Stomach (tissue), 9 donors: ENCODE data around the gene TGIF1. TPM values are rescaled to one million over a fixed set of nuclear protein-coding genes. Genes with fewer than 3 reads are reported as not detected.

Source experiments
- DNase-seq, 2 donors: peaks; one replicate each; pipeline versions ENCODE4 v3.0.0 to v3.0.0-alpha.2; 2013 to 2019
- H3K27ac ChIP-seq, 5 donors: fragments of 200-600 bp in 4 of 5; sonication (generic) in 4 of 5; one replicate each; pipeline ENCODE4 v1.5.1; 2013 to 2019; ENCODE audit warnings: mild to moderate bottlenecking in 1 of 5, moderate library complexity in 1 of 5
- H3K27me3 ChIP-seq, 3 donors: fragments of 200-600 bp; sonication (generic); one replicate each; pipeline ENCODE4 v1.5.1; 2017 to 2019; ENCODE audit warnings: mixed run types in 1 of 3
- H3K36me3 ChIP-seq, 4 donors: fragments of 200-600 bp; sonication (generic); 1 replicate in 3 of 4; 2 replicates in 1 of 4; pipeline ENCODE4 v1.5.1; 2016 to 2019
- H3K4me1 ChIP-seq, 4 donors: fragments of 200-600 bp; sonication (generic); one replicate each; pipeline ENCODE4 v1.5.1; 2016 to 2019
- H3K4me3 ChIP-seq, 4 donors: fragments of 200-600 bp; sonication (generic) in 3 of 4; one replicate each; pipeline ENCODE4 v1.5.1; 2016 to 2019; ENCODE audit warnings: mild to moderate bottlenecking in 1 of 4
- H3K9me3 ChIP-seq, 4 donors: fragments of 200-600 bp; sonication (generic); one replicate each; pipeline ENCODE4 v1.5.1; 2016 to 2019
- EP300 ChIP-seq: sonication (generic); formaldehyde crosslinking; IDR thresholded peaks from one replicate; pipeline ENCODE4 v1.6.1; 2017; ENCODE audit warnings: antibody characterized with exemption
- POLR2A ChIP-seq, 4 donors: fragments of 450-650 bp; IDR thresholded peaks; one replicate each; pipeline ENCODE4 v1.6.1; 2016; ENCODE audit warnings: antibody characterized with exemption in 4 of 4, control low read depth in 2 of 4, mild to moderate bottlenecking in 1 of 4, moderate library complexity in 1 of 4
- POLR2AphosphoS5 ChIP-seq, 3 donors: sonication (generic); formaldehyde crosslinking; IDR thresholded peaks; one replicate each; pipeline ENCODE4 v1.6.1; 2016; ENCODE audit warnings: antibody characterized with exemption in 3 of 3
- WGBS, 5 donors: extraction: QIAGEN DNeasy Blood & Tissue Kit in 3 of 5; methylation state at CpG; one replicate each; pipeline versions ENCODE4 v1.1.5 to v1.1.7; 2013 to 2018; 5-methylcytosine and 5-hydroxymethylcytosine counted together
- intact Hi-C: fragments of 100-400 bp; cut with DNase I; formaldehyde crosslinking; loops from one replicate; pipeline ENCODE4 v1.15.1; 2023; ENCODE audit warnings: low total_unique reads
- polyA plus RNA-seq, 3 donors: library from polyadenylated mRNA; stranded (reverse); fragments of 200-250 nt; gene quantifications; one replicate each; pipeline ENCODE4 v1.2.3, GENCODE V29; 2013
- total RNA-seq, 5 donors: library from RNA; depleted of rRNA; stranded (reverse); fragments of >200 nt; gene quantifications; one replicate each; pipeline versions ENCODE4 v1.1.0 to v1.2.3, GENCODE V29; 2014 to 2016
- TF ChIP-seq, protein P1 (sequence below), 7 experiments: fragments of 450-650 bp in 4 of 7; fragments of 200-600 bp in 3 of 7; sonication (generic) in 3 of 7; IDR thresholded peaks; one replicate each; pipeline ENCODE4 v1.5.1; 2016 to 2019; ENCODE audit warnings: antibody characterized with exemption in 7 of 7, control low read depth in 2 of 7, mild to moderate bottlenecking in 1 of 7
- donor health status: healthy with polysubstance abuse.
- donor health status: Bipolar disorder and iron deficiency.
- donor health status: healthy.

Gene TGIF1
- total and polyA plus RNA-seq, 8 donors, result 18.7 to 87.6 (median 55.2) TPM

- intact Hi-C loops, result no loop called here
- H3K27me3 ChIP-seq, result peaks cover 0 to 11% (median 0%) of the 10 kb centered on the region in 3 donors
- peaks cover 0 to 3% (median 0%) of the 10 kb centered on the region in 4 donors for H3K9me3 ChIP-seq
- H3K4me3 ChIP-seq, result no peak overlapping the region
- H3K27ac ChIP-seq, result no peak overlapping the region
- no peaks in the 10 kb centered on the region for H3K36me3 ChIP-seq
- TF ChIP-seq EP300 (no peak), POLR2A (IDR thresholded peaks at IDR 0.05) (no peak), POLR2AphosphoS5 (IDR thresholded peaks at IDR 0.05) (no peak)
- TF ChIP-seq, protein P1, sequence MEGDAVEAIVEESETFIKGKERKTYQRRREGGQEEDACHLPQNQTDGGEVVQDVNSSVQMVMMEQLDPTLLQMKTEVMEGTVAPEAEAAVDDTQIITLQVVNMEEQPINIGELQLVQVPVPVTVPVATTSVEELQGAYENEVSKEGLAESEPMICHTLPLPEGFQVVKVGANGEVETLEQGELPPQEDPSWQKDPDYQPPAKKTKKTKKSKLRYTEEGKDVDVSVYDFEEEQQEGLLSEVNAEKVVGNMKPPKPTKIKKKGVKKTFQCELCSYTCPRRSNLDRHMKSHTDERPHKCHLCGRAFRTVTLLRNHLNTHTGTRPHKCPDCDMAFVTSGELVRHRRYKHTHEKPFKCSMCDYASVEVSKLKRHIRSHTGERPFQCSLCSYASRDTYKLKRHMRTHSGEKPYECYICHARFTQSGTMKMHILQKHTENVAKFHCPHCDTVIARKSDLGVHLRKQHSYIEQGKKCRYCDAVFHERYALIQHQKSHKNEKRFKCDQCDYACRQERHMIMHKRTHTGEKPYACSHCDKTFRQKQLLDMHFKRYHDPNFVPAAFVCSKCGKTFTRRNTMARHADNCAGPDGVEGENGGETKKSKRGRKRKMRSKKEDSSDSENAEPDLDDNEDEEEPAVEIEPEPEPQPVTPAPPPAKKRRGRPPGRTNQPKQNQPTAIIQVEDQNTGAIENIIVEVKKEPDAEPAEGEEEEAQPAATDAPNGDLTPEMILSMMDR (IDR thresholded peaks at IDR 0.05), result no peak
- peaks cover 0 to 16% (median 6%) of the 10 kb centered on the region in 4 donors for H3K4me1 ChIP-seq
- DNase-seq, result no peak
- WGBS, 5 donors, result 88 to 96% (median 93%) methylated on average over 11 of the region's 11 CpGs
These were observed 34.9 kb upstream of the TGIF1 start for GRCh38 chr18:3415110-3415509.

DNA sequence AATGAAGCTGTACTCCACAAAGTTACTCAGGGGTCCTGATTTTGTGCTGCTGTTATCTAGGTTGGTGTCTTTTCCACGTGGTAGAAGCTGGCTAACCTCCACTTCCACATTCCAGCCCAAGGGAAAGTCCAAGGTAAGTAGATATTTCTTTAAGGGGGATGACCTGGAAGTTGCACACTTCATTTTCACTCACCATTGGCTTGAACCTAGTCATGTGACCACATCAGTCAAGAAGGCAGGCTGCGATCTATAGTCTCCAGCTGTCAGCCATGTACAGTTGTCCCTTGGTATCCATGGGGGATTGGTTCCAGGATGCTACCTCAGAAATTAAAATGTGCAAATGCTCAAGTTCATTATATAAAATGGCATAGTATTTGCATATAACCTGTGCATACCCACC, 31.9 kb upstream of the TGIF1 start:
- H3K4me3 ChIP-seq, result no peak overlapping the region
- H3K9me3 ChIP-seq, result peaks cover 0 to 10% (median 0%) of the 10 kb centered on the region in 4 donors
- TF ChIP-seq POLR2A (IDR thresholded peaks at IDR 0.05) (no peak), POLR2AphosphoS5 (IDR thresholded peaks at IDR 0.05) (no peak), EP300 (no peak)
- TF ChIP-seq, protein P1 (IDR thresholded peaks at IDR 0.05), result no peak
- H3K4me1 ChIP-seq, result no peaks in the 10 kb centered on the region
- H3K27me3 ChIP-seq, result no peaks in the 10 kb centered on the region
- no peak overlapping the region for H3K27ac ChIP-seq
- WGBS, 5 donors, result 71 to 81% (median 79%) methylated on average over 2 of the region's 2 CpGs
- no peak for DNase-seq
- no peaks in the 10 kb centered on the region for H3K36me3 ChIP-seq
- intact Hi-C loops, result no loop called here

DNA sequence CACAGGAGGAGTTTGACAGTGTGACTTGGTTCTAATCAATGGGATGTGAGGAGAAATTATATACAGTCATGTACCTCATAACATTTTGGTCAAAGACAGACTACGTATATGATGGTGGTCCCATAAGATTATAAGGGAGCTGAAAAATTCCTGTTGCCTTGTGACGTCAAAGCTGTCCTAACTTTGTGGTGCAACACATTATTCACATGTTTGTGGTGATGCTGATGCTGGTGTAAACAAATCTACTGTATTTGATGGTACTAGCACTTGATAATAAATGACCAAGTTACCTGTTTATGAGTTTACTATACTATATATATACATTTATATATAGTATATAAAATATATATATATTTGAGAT, 29.1 kb upstream of the TGIF1 start:
- TF ChIP-seq, protein P1 (IDR thresholded peaks at IDR 0.05), result no peak
- TF ChIP-seq POLR2A (IDR thresholded peaks at IDR 0.05) (no peak), POLR2AphosphoS5 (IDR thresholded peaks at IDR 0.05) (no peak), EP300 (no peak)
- no peak overlapping the region for H3K27ac ChIP-seq
- intact Hi-C loops, result no loop called here
- H3K36me3 ChIP-seq, result no peaks in the 10 kb centered on the region
- DNase-seq, result no peak
- WGBS, 5 donors, result 88 to 97% (median 91%) methylated on average over 2 of the region's 2 CpGs
- no peak overlapping the region for H3K4me3 ChIP-seq
- peaks cover 0 to 10% (median 0%) of the 10 kb centered on the region in 4 donors for H3K9me3 ChIP-seq
- no peaks in the 10 kb centered on the region for H3K27me3 ChIP-seq
- H3K4me1 ChIP-seq, result no peaks in the 10 kb centered on the region

DNA sequence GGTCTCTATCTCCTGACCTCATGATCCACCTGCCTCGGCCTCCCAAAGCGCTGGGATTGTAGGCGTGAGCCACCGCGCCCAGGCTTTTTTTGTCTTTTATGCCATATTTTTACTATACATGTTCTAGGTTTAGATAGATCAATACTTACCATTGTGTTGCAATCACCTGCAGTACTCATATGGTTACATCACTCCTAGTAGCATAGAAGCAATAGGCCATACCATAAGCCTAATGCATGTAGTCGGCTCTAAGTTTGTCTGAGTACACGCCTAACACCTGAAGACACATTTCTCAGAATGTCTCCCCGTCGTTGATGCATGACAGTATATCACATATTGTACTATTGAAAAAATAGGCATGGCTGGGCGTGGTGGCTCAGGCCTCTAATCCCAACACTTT, 27.1 kb upstream of the TGIF1 start:
- H3K4me1 ChIP-seq, result no peaks in the 10 kb centered on the region
- no peak for DNase-seq
- 93 to 98% (median 97%) methylated on average over 10 of the region's 10 CpGs for WGBS, 5 donors
- H3K36me3 ChIP-seq, result no peaks in the 10 kb centered on the region
- TF ChIP-seq POLR2A (IDR thresholded peaks at IDR 0.05), result no peak
- H3K27me3 ChIP-seq, result no peaks in the 10 kb centered on the region
- H3K9me3 ChIP-seq, result peaks cover 0 to 10% (median 0%) of the 10 kb centered on the region in 4 donors
- H3K27ac ChIP-seq, result no peak overlapping the region
- no peak overlapping the region for H3K4me3 ChIP-seq
- intact Hi-C loops, result no loop called here

- intact Hi-C loops, result no loop called here
- no peak overlapping the region for H3K4me3 ChIP-seq
- H3K9me3 ChIP-seq, result peaks cover 0 to 10% (median 0%) of the 10 kb centered on the region in 4 donors
- H3K27ac ChIP-seq, result peak overlapping the region in 1 of 5 donors; percentile 38
- DNase-seq, result peak in 1 of 2 donors; percentile 78
- no peak for TF ChIP-seq EP300
- no peak for TF ChIP-seq POLR2A (IDR thresholded peaks at IDR 0.05)
- TF ChIP-seq, protein P1 (IDR thresholded peaks at IDR 0.05), result no peak
- peak in 1 of 3 donors; percentile 77 for TF ChIP-seq POLR2AphosphoS5 (IDR thresholded peaks at IDR 0.05)
- H3K36me3 ChIP-seq, result no peaks in the 10 kb centered on the region
- no peaks in the 10 kb centered on the region for H3K27me3 ChIP-seq
- WGBS, 5 donors, result 48 to 63% (median 52%) methylated on average over 3 of the region's 3 CpGs
- H3K4me1 ChIP-seq, result no peaks in the 10 kb centered on the region
These were observed 25.6 kb upstream of the TGIF1 start for GRCh38 chr18:3424280-3424890.
